HepG2 (cell line): ENCODE measurements around the gene ZDHHC16. TPM values are rescaled to one million over a fixed set of nuclear protein-coding genes. Genes with fewer than 3 reads are reported as not detected.

ENCODE experiments used
- ATAC-seq: fragments of 200-7000 bp; cut with Tn5 transposase; 3 replicates; pipeline ENCODE4 v1.9.1; 2020; ENCODE audit warnings: mild to moderate bottlenecking, moderate library complexity
- BruUV-seq: library from RNA; stranded (reverse); fragments of 400-500 nt; replicated peaks from 2 replicates; lab custom pipeline; 2021; lab: Mats Ljungman, UMichigan
- CTCF ChIA-PET: fragments of 300-600 bp; formaldehyde crosslinking; extraction: SDS; loops from one replicate; lab custom pipeline; 2021; ENCODE audit warnings: low total read pairs, inconsistent platforms, low intra/inter-chr PET ratio; lab: Yijun Ruan, JAX
- POLR2A ChIA-PET: fragments of 350-600 bp; sonication (Branson Sonifier 250); formaldehyde crosslinking; loops from one replicate; lab custom pipeline; 2020; ENCODE audit warnings: antibody characterized with exemption, inconsistent platforms; lab: Yijun Ruan, JAX
- DNase-seq: peaks from one replicate; pipeline ENCODE4 v3.0.0-alpha.2; 2015; ENCODE audit warnings: low spot score
- FAIRE-seq: peaks from 3 replicates; lab custom pipeline; 2011; peaks lifted over from hg19 to GRCh38; lab: Jason Lieb, UNC
- H2AFZ ChIP-seq: one replicate; pipeline ENCODE4 v1.6.1; 2011; ENCODE audit warnings: low read length, inconsistent platforms
- H3K27ac ChIP-seq: fragments of 300-600 bp; 3 replicates; pipeline ENCODE4 v1.8.0; 2011; ENCODE audit warnings: mixed run types, mild to moderate bottlenecking, mixed read lengths, low read length, inconsistent platforms; ENCODE audit not compliant: insufficient read depth; ENCODE audit errors: extremely low read length
- H3K27me3 ChIP-seq, 2 experiments: fragments of 200-600 bp in 1 of 2; 2 replicates in 1 of 2; 3 replicates in 1 of 2; pipeline versions ENCODE4 v1.6.0 to v1.8.0; 2011; ENCODE audit warnings: low read length in 2 of 2, mild to moderate bottlenecking in 2 of 2, moderate library complexity in 2 of 2, inconsistent platforms in 1 of 2; ENCODE audit not compliant: insufficient read depth in 2 of 2, control insufficient read depth in 1 of 2
- H3K36me3 ChIP-seq, 2 experiments: fragments of 200-600 bp in 1 of 2; replicated peaks in 1 of 2; 2 replicates in 1 of 2; 3 replicates in 1 of 2; pipeline versions ENCODE4 v1.5.1 to v1.8.0; 2011; ENCODE audit warnings: low read length in 2 of 2, inconsistent platforms in 1 of 2; ENCODE audit not compliant: insufficient read depth in 2 of 2, control insufficient read depth in 1 of 2
- H3K4me1 ChIP-seq: 2 replicates; pipeline ENCODE4 v1.5.1; 2012; ENCODE audit warnings: low read length, inconsistent platforms; ENCODE audit not compliant: insufficient read depth
- H3K4me2 ChIP-seq: 2 replicates; pipeline ENCODE4 v1.6.0; 2011; ENCODE audit warnings: low read depth, low read length, inconsistent platforms
- H3K4me3 ChIP-seq, 3 experiments: fragments of 200-600 bp in 1 of 3; sonication (generic), shearing (Covaris generic) in 1 of 3; replicated peaks in 1 of 3; 2 replicates each; pipeline ENCODE4 v1.5.1; 2011 to 2016; ENCODE audit warnings: low read length in 3 of 3, inconsistent platforms in 2 of 3, low read depth in 2 of 3, mild to moderate bottlenecking in 2 of 3, control low read depth in 1 of 3, mixed read lengths in 1 of 3; ENCODE audit not compliant: insufficient read depth in 1 of 3
- H3K79me2 ChIP-seq: one replicate; pipeline ENCODE4 v1.6.1; 2011; ENCODE audit warnings: low read length, inconsistent platforms; ENCODE audit not compliant: insufficient read depth
- H3K9ac ChIP-seq: 2 replicates; pipeline ENCODE4 v1.6.0; 2011; ENCODE audit warnings: mild to moderate bottlenecking, low read depth, low read length, inconsistent platforms; ENCODE audit not compliant: insufficient read depth
- H3K9me3 ChIP-seq: 2 replicates; pipeline ENCODE4 v1.5.1; 2012; ENCODE audit warnings: mild to moderate bottlenecking, low read length
- H4K20me1 ChIP-seq: 2 replicates; pipeline ENCODE4 v1.6.0; 2011; ENCODE audit warnings: inconsistent platforms, mild to moderate bottlenecking, low read length, moderate library complexity; ENCODE audit not compliant: insufficient read depth
- AKAP8 ChIP-seq: sonication (generic); formaldehyde crosslinking; IDR thresholded peaks from 2 replicates; pipeline ENCODE4 v1.5.1; 2020; ENCODE audit warnings: mild to moderate bottlenecking, missing genetic modification reagents
- CREBL2 ChIP-seq: sonication (generic); formaldehyde crosslinking; IDR thresholded peaks from 2 replicates; pipeline ENCODE4 v1.8.1; 2023; ENCODE audit warnings: missing genetic modification reagents, mild to moderate bottlenecking, borderline replicate concordance
- HDAC6 ChIP-seq: fragments of 200-600 bp; sonication (generic); IDR thresholded peaks from 2 replicates; pipeline ENCODE4 v1.7.0; 2017; ENCODE audit warnings: mild to moderate bottlenecking, antibody characterized with exemption, low read length, low read depth
- HHEX ChIP-seq: IDR thresholded peaks from 2 replicates; pipeline ENCODE4 v1.6.1; 2016; ENCODE audit warnings: control low read depth
- HOXD1 ChIP-seq: sonication (generic); formaldehyde crosslinking; IDR thresholded peaks from 2 replicates; pipeline ENCODE4 v1.5.0; 2020; ENCODE audit warnings: missing genetic modification reagents
- JUND ChIP-seq: sonication (generic); formaldehyde crosslinking; IDR thresholded peaks from 2 replicates; pipeline ENCODE4 v1.8.0; 2022; ENCODE audit warnings: mild to moderate bottlenecking, missing genetic modification reagents
- MAF1 ChIP-seq: sonication (generic); formaldehyde crosslinking; IDR thresholded peaks from 2 replicates; pipeline ENCODE4 v1.5.0; 2020; ENCODE audit warnings: missing genetic modification reagents, borderline replicate concordance
- MLLT10 ChIP-seq: sonication (generic); formaldehyde crosslinking; IDR thresholded peaks from 2 replicates; pipeline ENCODE4 v1.4.0; 2020; ENCODE audit warnings: missing genetic modification reagents
- MTERF4 ChIP-seq: sonication (generic); formaldehyde crosslinking; IDR thresholded peaks from 2 replicates; pipeline ENCODE4 v1.8.0; 2023; ENCODE audit warnings: mild to moderate bottlenecking, missing genetic modification reagents
- NR2C2 ChIP-seq: sonication (generic); formaldehyde crosslinking; IDR thresholded peaks from 2 replicates; pipeline ENCODE4 v1.4.0; 2020; ENCODE audit warnings: missing genetic modification reagents, mild to moderate bottlenecking, moderate library complexity, borderline replicate concordance
- RXRB ChIP-seq: IDR thresholded peaks from 2 replicates; pipeline ENCODE4 v1.6.1; 2016; ENCODE audit warnings: borderline replicate concordance, missing genetic modification reagents, missing compliant biosample characterization
- TAF15 ChIP-seq: fragments of 200-400 bp; formaldehyde crosslinking; IDR thresholded peaks from one replicate; pipeline ENCODE4 v1.6.1; 2018; ENCODE audit warnings: mild to moderate bottlenecking, low read depth, low read length; ENCODE audit not compliant: poor library complexity, severe bottlenecking
- TBX2 ChIP-seq: sonication (generic); formaldehyde crosslinking; IDR thresholded peaks from 2 replicates; pipeline ENCODE4 v1.5.0; 2020; ENCODE audit warnings: missing genetic modification reagents, mild to moderate bottlenecking, borderline replicate concordance
- ZKSCAN5 ChIP-seq: sonication (generic); formaldehyde crosslinking; IDR thresholded peaks from 2 replicates; pipeline ENCODE4 v1.5.1; 2020; ENCODE audit warnings: mild to moderate bottlenecking, missing genetic modification reagents
- ZNF136 ChIP-seq: sonication (generic); formaldehyde crosslinking; IDR thresholded peaks from 2 replicates; pipeline ENCODE4 v1.8.1; 2022; ENCODE audit warnings: low read depth, mild to moderate bottlenecking, moderate library complexity, missing genetic modification reagents
- ZNF263 ChIP-seq: sonication (generic); formaldehyde crosslinking; IDR thresholded peaks from 2 replicates; pipeline ENCODE4 v1.4.0; 2020; ENCODE audit warnings: missing genetic modification reagents
- ZNF335 ChIP-seq: sonication (generic); formaldehyde crosslinking; IDR thresholded peaks from 2 replicates; pipeline ENCODE4 v1.4.0; 2020; ENCODE audit warnings: missing genetic modification reagents
- ZNF781 ChIP-seq: sonication (generic); formaldehyde crosslinking; IDR thresholded peaks from 2 replicates; pipeline ENCODE4 v1.5.1; 2020; ENCODE audit warnings: borderline replicate concordance, mild to moderate bottlenecking, missing genetic modification reagents; ENCODE audit errors: not compliant biosample characterization
- WGBS: methylation state at CpG from one replicate; pipeline ENCODE4 v1.1.6; 2017; ENCODE audit warnings: low lambda C conversion rate; 5-methylcytosine and 5-hydroxymethylcytosine counted together
- in situ Hi-C: cut with HindIII; loops from 2 replicates; pipeline ENCODE4 v1.10.0; 2017; ENCODE audit warnings: low pct_unique_long_range_greater_than_20kb; ENCODE audit not compliant: extremely low pct_ligation_motif_present
- intact Hi-C: fragments of 100-400 bp; cut with micrococcal nuclease; formaldehyde crosslinking; loops from one replicate; pipeline ENCODE4 v1.10.0; 2022; ENCODE audit not compliant: unreplicated experiment
- polyA plus RNA-seq, 8 experiments: library from polyadenylated mRNA; depleted of rRNA in 3 of 8; stranded (reverse) in 7 of 8; unstranded in 1 of 8; fragments of >200 nt; fragmentation: Illumina TruSeq in 4 of 8; extraction: Trizol in 4 of 8; gene quantifications; 2 replicates each; pipeline versions ENCODE4 v1.2.1 to v1.2.3, GENCODE V29; 2011 to 2016; ENCODE audit warnings: low read depth in 4 of 8, missing spikeins in 1 of 8, mixed read lengths in 1 of 8; ENCODE audit not compliant: insufficient read depth in 1 of 8
- total RNA-seq, 5 experiments: library from RNA; depleted of rRNA; stranded (reverse); fragments of >200 nt; fragmentation: Illumina TruSeq; extraction: Trizol; gene quantifications; 2 replicates each; pipeline ENCODE4 v1.2.3, GENCODE V29; 2016; ENCODE audit warnings: low read depth in 1 of 5
- TF ChIP-seq, protein P1 (sequence below): sonication (generic); formaldehyde crosslinking; IDR thresholded peaks from 2 replicates; pipeline ENCODE4 v1.5.0; 2020; ENCODE audit warnings: missing genetic modification reagents, mild to moderate bottlenecking, borderline replicate concordance
- TF ChIP-seq, protein P2 (sequence below): sonication (generic); formaldehyde crosslinking; IDR thresholded peaks from 2 replicates; pipeline ENCODE4 v1.8.1; 2023; ENCODE audit warnings: mild to moderate bottlenecking, missing genetic modification reagents, borderline replicate concordance
- TF ChIP-seq, protein P3 (sequence below): sonication (generic); formaldehyde crosslinking; IDR thresholded peaks from 2 replicates; pipeline ENCODE4 v1.8.1; 2023; ENCODE audit warnings: missing genetic modification reagents, inconsistent platforms, borderline replicate concordance

The ZDHHC16 gene
- total and polyA plus RNA-seq, 2 of the 13 experiments (the other 11 are each of a cell fraction or from before 2014, with no cell fraction given), result 40.8 to 41.8 TPM

GRCh38 chr10:97401455-97401919 lies 44.5 kb upstream of the ZDHHC16 start:
- H3K27me3 ChIP-seq, result no peaks in the 10 kb centered on the region; a peak in 1 of 5 replicates
- intact Hi-C loops (loop anchor here (5.0 kb wide), 1 partner anchor 109 kb away; the partner anchor contains the start of gene ARHGAP19), in situ Hi-C loops (no loop called here)
- peaks cover 9% of the 10 kb centered on the region for H3K79me2 ChIP-seq
- no TSS peak for BruUV-seq
- 42% methylated on average over 13 of the region's 13 CpGs for WGBS
- DNase-seq (no peak), FAIRE-seq (no peak), ATAC-seq (no peak)
- peak overlapping the region; percentile 88 for H3K4me2 ChIP-seq
- H3K36me3 ChIP-seq, result peaks cover 2 to 10% of the 10 kb centered on the region in 2 experiments; a peak in 4 of 5 replicates
- H3K4me3 ChIP-seq, result peak overlapping the region; percentile 21 to 92 (median 87); a peak in 5 of 6 replicates
- POLR2A ChIA-PET, result interaction anchor here (0.9 to 2.2 kb wide), 15 partner anchors 10 to 286 kb away, joined by 3 to 13 read pairs (median 5); partner anchors contain the start of genes ARHGAP19, AVPI1 and PGAM1
- H3K9me3 ChIP-seq, result no peaks in the 10 kb centered on the region
- H3K4me1 ChIP-seq, result peaks cover 13% of the 10 kb centered on the region; the same call in 1 of the 2 replicates
- CTCF ChIA-PET, result no interaction called here
- H3K9ac ChIP-seq, result peak overlapping the region; percentile 85
- H3K27ac ChIP-seq, result peak overlapping the region; percentile 83
- no peak overlapping the region for H2AFZ ChIP-seq
- no peaks in the 10 kb centered on the region for H4K20me1 ChIP-seq
- TF ChIP-seq TBX2 (CRISPR knock-in tag) (0 out of 2 replicates have a peak, but pooled peaks have one; percentile 2), JUND (no peak), NR2C2 (CRISPR knock-in tag) (0 out of 2 replicates have a peak, but pooled peaks have one; percentile 4), HHEX (CRISPR knock-in tag) (no peak), RXRB (CRISPR knock-in tag) (0 out of 2 replicates have a peak, but pooled peaks have one; percentile 2), HOXD1 (CRISPR knock-in tag) (0 out of 2 replicates have a peak, but pooled peaks have one; percentile 10), ZNF781 (CRISPR knock-in tag) (no peak), ZNF263 (CRISPR knock-in tag) (0 out of 2 replicates have a peak, but pooled peaks have one; percentile 44), ZNF136 (CRISPR knock-in tag) (0 out of 2 replicates have a peak, but pooled peaks have one; percentile 12), ZNF335 (no peak), CREBL2 (no peak), MLLT10 (CRISPR knock-in tag) (no peak), TAF15 (no peak), MTERF4 (CRISPR knock-in tag) (0 out of 2 replicates have a peak, but pooled peaks have one; percentile 45), MAF1 (no peak), AKAP8 (CRISPR knock-in tag) (no peak), HDAC6 (no peak), ZKSCAN5 (CRISPR knock-in tag) (no peak)
- TF ChIP-seq, protein P1, sequence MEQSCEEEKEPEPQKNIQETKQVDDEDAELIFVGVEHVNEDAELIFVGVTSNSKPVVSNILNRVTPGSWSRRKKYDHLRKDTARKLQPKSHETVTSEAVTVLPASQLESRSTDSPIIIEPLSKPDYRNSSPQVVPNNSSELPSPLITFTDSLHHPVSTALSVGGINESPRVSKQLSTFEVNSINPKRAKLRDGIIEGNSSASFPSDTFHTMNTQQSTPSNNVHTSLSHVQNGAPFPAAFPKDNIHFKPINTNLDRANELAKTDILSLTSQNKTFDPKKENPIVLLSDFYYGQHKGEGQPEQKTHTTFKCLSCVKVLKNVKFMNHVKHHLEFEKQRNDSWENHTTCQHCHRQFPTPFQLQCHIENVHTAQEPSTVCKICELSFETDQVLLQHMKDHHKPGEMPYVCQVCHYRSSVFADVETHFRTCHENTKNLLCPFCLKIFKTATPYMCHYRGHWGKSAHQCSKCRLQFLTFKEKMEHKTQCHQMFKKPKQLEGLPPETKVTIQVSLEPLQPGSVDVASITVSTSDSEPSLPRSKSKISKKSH (CRISPR knock-in tag), result no peak
- TF ChIP-seq, protein P2, sequence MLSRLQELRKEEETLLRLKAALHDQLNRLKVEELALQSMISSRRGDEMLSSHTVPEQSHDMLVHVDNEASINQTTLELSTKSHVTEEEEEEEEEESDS (CRISPR knock-in tag), result no peak
- TF ChIP-seq, protein P3, sequence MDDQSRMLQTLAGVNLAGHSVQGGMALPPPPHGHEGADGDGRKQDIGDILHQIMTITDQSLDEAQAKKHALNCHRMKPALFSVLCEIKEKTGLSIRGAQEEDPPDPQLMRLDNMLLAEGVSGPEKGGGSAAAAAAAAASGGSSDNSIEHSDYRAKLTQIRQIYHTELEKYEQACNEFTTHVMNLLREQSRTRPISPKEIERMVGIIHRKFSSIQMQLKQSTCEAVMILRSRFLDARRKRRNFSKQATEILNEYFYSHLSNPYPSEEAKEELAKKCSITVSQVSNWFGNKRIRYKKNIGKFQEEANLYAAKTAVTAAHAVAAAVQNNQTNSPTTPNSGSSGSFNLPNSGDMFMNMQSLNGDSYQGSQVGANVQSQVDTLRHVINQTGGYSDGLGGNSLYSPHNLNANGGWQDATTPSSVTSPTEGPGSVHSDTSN (CRISPR knock-in tag), result no peak
